UCSD-AML1 (cell line): ENCODE results near the gene TK2.
"Not testable (repeated sequence)": the region's sequence is repeated elsewhere in the genome, so short reads cannot be mapped to it uniquely, and the experiment has no call there.

Experiments
- DNase-seq: peaks from one replicate; lab custom pipeline; 2025; ENCODE audit not compliant: unreplicated experiment; lab: John Stamatoyannopoulos, UW

Gene TK2

DNA sequence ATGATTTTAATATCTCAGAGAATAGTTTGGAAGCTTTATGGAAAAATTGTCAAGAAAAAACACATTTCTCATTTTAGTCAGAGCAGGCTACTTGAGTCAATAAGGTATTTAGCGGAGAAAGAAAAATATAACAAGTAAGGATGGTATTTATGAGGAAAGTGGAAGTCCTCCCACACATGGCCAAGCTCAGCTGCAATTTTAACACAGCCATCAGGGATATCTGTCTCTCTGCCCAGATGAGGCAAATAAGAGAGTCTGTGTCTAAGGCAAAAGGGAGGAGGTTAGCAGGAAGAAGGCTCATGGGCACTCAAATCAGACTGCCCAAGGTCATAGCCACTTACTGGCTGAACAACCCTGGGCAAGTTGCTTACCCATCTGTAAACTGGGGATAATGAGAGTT is 24.2 kb upstream of the TK2 start:
- no peak for DNase-seq

DNA sequence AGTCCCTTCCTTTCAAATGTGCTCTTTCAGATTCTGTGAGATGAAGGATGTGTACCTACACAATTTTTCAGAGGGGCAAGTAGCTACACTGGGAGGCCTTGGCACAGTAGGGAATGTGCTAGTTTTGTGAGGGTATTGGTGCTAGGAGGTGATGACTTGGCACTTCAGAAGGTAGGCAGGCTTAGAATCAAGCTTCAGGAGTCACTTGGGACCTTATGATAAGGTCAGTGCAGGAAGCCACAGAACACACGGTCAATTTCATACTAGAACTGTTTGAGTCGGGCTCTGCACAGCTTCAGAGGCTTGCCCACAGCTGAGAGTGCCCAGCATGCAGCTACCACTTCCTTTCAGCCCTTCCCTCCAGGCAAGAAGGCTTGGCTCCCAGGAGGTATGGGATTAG is 22.4 kb upstream of the TK2 start:
- DNase-seq = peak; percentile 51

DNA sequence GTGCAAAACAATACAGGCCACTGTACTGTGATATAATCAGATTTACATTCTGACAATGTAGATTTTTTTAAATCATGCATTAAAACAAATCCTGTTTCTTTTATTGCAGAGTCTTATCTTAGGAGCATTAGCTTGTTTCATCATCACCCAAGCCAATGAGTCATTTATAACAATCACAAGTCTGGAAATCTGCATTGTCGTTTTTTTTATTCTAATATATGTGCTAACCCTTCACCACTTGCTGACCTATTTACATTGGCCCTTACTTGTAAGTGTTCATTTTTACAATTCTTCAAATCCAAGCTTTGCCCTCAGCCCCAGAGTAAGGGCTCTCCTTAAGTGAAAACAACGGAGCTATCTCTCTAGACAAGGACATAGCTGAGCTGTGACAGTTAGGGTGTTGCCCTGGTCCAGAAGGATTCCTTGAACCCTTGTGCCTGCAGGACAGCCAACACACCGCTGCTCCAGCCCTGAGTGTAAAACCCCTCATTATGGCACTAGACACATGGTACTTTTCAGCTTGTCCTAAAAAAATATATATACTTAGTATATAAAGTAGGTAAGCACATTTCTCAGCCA is 20.0 kb upstream of the TK2 start:
- DNase-seq = no peak

DNA sequence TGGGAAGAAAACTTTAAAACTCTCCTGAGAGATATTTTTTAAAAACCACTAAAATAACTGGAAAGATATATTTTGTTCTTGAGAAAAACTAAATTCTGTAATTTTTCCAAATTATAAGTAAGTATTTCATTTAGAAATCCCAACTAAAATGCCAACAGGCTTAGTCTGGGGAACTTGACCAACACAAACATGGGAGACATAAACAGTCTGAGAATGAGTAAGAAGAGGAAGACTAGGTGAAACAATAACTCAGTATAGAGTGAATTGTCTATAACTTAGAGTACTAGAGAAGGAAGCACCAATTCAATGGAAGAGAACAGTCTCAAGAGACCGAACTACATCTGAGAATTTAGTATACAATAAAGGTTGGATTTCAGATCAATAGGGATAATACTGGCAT is 19.2 kb upstream of the TK2 start:
- no peak for DNase-seq

DNA sequence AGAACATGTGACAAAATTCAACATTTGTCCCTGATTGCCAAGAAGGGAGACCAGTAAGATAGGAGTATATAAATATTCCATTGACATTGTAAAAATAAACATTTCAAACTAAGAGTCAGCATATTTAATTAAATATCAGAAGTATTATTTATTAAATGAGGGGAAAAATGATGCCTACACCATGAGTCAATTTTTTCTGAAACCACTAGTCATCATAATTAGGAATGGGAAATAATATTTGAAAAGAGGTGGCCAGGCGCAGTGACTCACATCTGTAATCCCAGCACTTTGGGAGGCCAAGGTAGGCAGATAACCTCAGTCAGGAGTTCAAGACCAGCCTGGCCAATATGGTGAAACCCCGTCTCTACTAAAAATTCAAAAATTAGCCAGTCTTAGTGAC is 18.4 kb upstream of the TK2 start:
- DNase-seq = no peak

DNA sequence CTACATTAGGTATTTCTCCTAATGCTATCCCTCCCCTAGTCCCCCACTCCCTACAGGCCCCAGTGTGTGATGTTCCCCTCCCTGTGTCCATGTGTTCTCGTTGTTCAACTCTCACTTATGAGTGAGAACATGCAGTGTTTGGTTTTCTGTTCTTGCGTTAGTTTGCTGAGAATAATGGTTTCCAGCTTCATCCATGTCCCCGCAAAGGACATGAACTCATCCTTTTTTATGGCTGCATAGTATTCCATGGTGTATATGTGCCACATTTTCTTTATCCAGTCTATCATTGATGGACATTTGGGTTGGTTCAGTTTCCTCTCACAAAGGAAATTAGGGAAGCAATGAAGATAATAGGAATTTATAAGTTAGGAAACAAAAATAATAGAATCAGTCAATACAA is 17.3 kb upstream of the TK2 start:
- not testable (repeated sequence) for DNase-seq

DNA sequence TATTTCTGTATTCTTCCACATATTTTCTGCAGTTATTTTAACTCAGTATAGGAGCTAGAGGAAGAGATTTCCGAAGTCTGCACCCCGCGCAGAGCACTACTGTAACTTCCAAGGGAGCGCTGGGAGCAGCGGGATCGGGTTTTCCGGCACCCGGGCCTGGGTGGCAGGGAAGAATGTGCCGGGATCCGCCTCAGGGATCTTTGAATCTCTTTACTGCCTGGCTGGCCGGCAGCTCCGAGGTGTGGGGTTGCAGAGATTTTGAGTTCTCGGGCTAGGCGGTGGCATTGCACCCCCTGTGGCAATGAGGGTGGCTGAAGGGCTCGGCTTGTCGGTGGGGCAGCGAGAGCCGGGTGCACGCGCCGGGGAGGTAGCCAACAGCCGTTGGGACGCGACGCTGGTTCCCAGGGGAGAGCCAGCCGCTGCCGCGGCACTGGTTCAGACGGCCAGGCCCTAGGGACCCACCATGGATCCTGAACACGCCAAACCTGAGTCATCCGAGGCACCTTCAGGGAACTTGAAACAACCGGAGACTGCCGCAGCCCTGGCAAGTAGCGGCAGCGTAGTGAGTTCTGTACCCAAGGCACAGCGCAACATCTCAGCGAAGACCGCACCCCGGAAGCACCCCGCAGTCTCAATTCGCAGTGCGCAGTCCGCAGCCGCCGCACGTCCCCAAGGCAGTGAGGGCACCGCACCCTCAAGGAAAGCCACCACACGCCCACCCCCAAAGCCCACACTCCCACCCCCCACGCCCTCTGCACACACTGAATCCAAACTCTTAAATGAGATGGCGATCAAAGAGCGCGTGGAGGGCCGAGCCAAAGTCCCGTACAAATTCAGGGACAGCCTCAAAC is 16.4 kb upstream of the TK2 start, which contains the start of gene CMTM1:
Gene CMTM1 (plus strand): TSS at position 389 of the 851 bp plus-strand sequence. CDS start 75 bp downstream, at position 464.
- DNase-seq = no peak

DNA sequence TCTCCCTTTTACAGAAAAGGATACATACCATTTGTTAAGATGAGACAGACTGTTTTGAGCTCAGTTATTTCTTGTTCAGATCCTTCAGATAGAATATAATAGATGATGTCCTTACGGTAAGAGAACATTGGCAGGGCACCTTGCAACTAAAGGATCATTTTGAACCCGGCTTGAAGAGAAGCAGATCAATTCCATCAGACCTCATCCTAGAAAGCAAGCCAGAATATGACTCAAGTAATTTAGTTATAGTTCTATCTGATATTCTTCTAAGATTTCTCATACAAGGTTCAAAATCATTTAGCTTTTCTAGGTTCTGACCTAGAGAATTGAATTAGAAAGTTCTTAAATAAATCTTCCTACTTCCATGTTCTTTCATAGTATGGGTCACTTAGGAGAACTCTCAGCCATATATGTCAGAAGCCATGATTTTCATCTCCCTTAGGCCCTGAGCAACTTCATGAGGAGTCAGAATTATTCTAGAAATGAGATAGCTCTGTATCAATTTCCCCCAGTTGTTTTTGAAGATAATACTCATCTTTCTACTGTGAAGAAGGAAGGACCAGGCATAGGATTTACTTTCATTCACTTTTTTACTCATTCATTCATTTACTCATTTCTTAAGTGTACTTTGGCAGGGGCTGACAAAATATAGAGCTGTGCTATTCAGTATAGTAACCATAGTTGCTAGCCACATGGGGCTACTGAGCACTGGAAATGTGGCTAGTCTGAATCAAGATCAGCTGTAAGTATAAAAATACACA is 13.8 kb upstream of the TK2 start:
- no peak for DNase-seq

DNA sequence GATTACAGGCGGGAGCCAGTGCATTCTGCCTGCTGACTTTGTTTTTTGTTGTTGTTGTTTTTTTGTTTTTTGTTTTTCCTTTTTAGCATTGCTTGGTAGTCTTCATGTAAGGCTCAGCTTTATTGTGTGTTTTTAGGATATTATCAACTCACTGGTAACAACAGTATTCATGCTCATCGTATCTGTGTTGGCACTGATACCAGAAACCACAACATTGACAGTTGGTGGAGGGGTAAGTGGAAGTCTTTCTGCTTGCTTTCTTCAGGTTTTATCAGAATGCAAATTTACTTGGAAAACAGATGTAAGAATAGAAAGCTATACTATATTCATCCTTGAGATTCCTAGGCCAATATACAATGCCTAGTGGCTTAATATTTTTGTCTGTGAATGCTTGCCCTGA is 13.1 kb upstream of the TK2 start:
- no peak for DNase-seq

DNA sequence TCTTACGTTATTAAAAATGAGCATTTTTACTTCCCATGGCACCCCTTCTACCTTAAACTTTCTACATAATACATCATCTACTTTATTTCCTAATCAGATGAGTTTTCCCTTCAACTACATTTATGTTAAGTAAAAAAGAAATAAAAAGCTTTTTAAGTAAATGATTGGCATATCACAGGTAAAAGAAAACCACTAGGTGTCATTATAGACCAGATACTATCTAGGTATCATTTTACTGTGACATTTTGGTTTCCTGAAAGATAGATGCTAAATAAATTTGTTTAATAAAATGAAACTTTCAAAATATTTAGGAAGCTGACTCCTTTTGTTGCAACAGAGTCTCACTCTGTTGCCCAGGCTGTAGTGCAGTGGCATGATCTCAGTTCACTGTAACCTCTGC is 12.5 kb upstream of the TK2 start:
- no peak for DNase-seq

DNA sequence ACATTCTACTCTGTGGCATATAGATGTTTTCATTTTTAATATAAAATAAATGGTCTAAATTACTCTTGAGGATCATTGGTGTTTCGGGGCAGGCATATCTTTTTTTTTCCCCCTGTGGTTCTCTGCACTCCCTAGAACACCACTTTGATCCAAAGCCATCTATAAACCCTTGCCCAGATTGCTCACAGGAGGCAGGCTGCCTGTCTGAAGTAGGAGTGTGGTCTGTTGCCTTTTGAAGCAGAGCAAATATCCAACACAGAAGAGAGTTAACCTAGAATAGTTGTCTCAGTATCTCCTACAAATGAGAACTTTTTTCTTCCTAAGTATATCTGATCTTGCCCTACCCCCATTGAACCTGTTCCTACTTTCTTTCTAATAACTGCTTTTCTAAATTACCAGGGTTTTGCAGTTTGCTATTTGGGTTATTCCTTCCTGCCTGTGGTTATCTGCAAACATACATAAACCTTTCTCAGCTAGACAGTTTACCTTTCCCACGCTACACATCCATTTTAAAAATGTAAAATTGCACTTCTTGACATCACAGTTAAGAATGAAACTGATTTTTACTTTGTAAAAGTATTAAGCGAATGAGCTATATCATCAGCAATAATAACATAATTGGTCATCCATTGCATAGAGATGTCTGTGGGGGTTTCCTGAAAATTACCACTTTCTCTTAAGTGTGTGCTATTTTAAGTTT is 11.6 kb upstream of the TK2 start:
- no peak for DNase-seq

DNA sequence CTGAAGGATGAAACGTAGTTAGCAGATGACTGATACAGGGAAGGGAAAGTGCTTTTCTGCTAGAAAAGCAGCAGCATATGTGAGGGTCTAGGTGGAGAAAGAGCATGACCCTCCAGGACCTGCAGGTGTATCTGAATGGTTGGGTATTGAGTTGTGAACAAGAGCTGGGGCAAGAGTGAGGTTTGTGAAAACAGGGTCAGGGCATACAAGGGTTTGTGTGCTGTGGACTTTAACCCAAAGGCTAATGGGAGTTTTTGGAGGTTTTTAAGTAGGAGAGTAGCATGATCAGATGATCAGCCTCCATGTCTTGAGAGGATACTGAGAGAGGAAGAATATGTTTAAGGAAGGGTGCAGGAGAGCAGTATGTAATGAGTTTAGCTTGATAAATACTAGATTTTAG is 10.2 kb upstream of the TK2 start:
- DNase-seq = no peak

DNA sequence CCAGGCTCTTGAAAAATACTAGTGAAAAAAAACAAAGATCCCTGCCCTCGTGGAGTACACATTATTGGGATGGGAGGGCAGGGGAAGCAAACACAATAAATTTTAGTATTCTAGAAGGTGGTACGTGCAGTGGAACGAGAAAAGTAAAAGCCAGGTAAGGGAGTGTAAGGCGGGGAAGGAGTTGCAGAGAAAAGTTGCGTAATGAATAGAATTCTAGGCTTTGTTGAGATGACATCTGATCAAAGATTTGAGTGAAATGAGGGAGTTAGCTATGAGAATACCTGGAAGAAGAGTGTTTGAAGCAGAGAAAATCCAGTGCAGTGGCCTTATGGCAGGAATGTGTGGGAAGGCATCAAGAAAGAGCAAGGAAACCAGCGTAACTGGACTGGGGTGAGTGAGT is 4.6 kb upstream of the TK2 start:
- no peak for DNase-seq

DNA sequence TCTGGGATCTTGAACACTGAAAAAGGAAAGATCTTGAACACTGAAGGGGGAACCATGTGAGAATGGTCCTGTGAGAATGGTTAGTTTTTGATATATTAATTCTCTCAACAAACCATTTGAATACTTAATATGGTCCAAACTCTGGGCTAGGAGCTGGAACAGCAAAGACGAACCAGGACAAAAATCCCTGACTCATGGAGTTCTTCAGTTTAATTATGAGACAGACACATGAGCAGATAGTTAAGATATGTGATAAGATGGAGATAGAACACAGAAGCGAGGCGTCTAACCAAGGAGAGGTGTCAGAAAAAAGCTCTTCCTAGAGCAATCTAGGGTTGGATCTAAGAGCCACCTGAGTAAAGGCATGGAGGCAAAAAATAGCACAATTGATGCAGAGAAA is 4.1 kb upstream of the TK2 start:
- DNase-seq = no peak

DNA sequence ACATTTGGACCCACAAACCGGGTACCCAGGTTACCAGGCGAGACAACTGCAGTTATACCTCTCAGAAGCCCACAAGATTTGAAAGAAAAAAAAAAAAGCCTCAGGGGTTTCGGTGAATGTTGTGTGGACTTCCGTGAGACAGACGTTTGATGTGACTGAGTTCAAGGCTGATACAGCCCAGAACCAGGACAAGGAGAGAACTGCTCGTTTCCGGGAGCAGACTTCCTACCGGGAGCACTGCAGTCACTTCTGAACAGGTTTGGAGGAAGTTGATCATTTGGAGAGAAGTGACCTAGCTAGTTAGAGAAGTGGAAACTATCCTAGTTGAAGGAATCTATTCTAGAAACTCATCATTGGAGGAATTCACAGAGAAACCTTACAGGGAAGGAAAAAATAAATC is 3.3 kb upstream of the TK2 start:
- no peak for DNase-seq

DNA sequence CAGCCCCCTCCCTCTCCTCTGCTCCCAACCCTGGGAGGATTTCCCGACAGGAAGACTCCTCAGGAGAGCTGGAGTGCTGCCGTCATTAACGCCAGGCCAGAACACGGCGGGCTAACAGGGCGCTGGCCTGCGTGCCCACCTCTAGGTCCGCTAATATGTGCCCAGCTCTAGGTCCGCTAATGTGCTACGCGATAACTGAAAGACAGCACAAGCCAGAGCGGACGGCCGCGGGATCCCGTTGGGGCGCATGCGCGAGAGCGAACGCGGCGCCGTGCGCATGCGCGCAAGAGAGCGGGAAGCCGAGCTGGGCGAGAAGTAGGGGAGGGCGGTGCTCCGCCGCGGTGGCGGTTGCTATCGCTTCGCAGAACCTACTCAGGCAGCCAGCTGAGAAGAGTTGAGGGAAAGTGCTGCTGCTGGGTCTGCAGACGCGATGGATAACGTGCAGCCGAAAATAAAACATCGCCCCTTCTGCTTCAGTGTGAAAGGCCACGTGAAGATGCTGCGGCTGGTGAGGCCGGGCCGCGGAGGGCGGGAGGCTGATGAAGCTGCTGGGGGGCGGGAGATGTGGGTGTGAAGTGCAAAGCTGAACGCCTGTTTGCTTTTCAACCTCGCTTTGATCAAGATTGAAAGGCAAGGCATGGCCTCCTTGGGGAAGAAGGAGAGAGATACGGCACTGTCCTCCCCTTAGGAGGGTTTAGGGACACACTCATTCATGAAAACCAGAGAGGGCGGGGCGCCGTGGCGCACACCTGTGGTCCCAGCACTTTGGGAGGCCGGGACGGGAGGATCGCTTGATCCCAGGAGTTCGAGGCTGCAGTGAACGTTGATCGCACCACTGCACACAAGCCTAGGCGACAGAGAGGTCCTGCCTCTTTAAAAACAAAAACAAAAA is 2.6 kb upstream of the TK2 start, which contains the start of gene CKLF:
Gene CKLF (plus strand): TSS at position 291 of the 892 bp plus-strand sequence. CDS start 140 bp downstream, at position 431.
- peak; percentile 96 for DNase-seq

DNA sequence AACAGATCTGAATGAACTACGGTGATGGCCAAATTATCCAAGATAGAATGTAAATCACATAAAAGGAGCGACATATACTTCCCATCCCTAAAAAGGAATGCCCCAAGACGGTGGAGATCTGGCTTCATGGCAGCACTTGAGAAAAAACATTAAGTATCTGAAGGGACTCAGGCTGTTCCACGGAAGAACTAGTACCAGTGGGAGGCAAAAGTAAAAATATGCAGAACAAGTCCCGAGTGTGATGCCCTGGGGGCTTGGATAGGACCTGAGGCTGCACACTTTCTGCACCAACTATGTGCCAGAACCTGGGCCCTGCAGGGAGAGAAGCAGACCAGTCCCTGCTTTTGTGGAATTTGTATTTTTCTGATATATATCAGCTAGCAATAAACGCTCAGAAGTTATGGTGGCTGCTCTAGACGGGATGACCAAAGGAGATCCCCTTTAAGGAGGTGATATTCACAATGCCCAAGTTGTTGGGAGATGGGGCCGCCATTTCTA is 1.9 kb upstream of the TK2 start:
- DNase-seq = no peak

DNA sequence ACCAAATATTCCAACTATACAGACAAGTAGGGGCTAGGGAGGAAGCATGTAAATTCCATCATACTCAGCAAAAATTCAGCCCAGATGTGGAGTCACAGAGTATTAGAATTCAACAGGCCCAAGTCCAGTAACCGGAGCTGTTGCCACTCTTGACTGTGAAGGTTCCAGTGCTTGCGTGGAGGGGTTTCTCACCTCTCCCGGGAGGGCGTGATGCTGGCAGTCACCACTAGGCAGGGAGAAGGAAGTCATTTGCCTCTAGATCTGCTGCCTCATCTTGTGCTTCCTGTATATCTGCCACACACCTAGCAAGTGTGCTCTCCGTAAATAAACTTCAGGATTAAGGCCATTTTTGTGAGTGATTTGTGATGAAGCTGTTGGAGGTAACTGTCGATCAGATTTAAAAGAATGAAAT is 1.4 kb upstream of the TK2 start:
- peak; percentile 52 for DNase-seq

DNA sequence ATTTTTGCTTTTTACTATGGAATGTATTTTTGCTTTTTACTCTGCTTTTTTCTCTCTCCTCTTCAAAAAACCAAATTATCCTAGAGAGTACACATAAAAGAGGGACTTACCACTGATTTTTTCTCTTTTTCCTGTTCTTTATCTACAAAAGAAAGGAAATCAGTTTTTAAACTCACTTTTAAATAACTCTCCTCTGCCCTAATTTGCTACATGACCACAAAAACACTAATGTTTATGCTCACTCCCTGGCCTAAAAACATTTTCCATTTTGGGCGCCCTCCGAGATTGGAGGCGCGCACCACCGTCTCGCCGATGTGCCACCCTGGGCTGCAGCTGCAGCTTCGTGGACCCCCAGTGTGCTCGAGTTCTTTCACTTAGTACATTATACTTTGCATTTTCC is 1.1 kb downstream of the TK2 start:
- DNase-seq = no peak

DNA sequence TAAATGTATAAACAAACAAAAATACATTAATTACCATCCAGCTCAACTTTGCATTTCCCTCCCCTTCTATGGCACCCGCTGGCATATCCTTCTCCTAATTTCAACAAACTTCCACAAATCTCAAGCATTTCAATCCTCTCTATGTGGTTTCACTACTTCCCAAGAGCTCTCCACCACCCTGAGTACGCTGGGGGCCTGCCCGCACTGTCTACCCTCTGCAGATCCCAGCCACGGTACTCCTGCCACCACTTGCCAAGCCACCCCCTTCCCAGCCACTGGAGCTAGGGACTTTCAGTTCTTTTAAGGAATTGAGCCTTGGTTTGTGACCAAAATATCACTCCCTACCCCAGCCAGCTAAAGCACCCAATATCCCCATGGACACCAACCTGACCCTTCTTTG is 1.9 kb downstream of the TK2 start:
- DNase-seq = no peak
